SK-N-MC (cell line): ENCODE results near the gene DLGAP1.
"Not testable (repeated sequence)": the region's sequence is repeated elsewhere in the genome, so short reads cannot be mapped to it uniquely, and the experiment has no call there.

Experiments
- EZH2 ChIP-seq: fragments of 200-600 bp; sonication (generic); IDR thresholded peaks from one replicate; pipeline ENCODE4 v1.6.1; 2017; ENCODE audit warnings: antibody characterized with exemption
- POLR2AphosphoS5 ChIP-seq: IDR thresholded peaks from 2 replicates; pipeline ENCODE4 v1.6.1; 2012; ENCODE audit warnings: mild to moderate bottlenecking, low read depth, low read length, borderline replicate concordance

GRCh38 chr18:4494703-4495284, 39.7 kb upstream of the DLGAP1 start:
- TF ChIP-seq POLR2AphosphoS5, EZH2: not testable (repeated sequence)
